Neural cell (in vitro differentiated cells): ENCODE measurements around the gene ELMO1. TPM values are rescaled to one million over a fixed set of nuclear protein-coding genes. Genes with fewer than 3 reads are reported as not detected.

Experiments
- H2AFZ ChIP-seq: fragments of 200-600, 300-800 bp; sonication (generic), shearing (Covaris generic); 2 replicates; pipeline ENCODE4 v1.6.0; 2014; ENCODE audit warnings: low read depth, mild to moderate bottlenecking, antibody characterized with exemption, low read length, moderate library complexity
- H3F3A ChIP-seq: fragments of 200-600 bp; shearing (Covaris generic); 2 replicates; pipeline ENCODE4 v1.6.1; 2016; ENCODE audit warnings: mild to moderate bottlenecking, moderate library complexity, mixed read lengths, antibody characterized with exemption, low read length; ENCODE audit not compliant: insufficient read depth, poor library complexity, severe bottlenecking
- H3K27ac ChIP-seq: fragments of 200-600, 300-800 bp; sonication (generic), shearing (Covaris generic); 2 replicates; pipeline ENCODE4 v1.5.1; 2014; ENCODE audit warnings: mild to moderate bottlenecking, low read length, moderate library complexity
- H3K27me3 ChIP-seq: fragments of 300-800, 200-600 bp; sonication (generic), shearing (Covaris generic); 2 replicates; pipeline ENCODE4 v1.6.0; 2014; ENCODE audit warnings: mild to moderate bottlenecking, low read depth, low read length, moderate library complexity; ENCODE audit not compliant: insufficient read depth
- H3K36me3 ChIP-seq: fragments of 300-800, 200-600 bp; sonication (generic), shearing (Covaris generic); 2 replicates; pipeline ENCODE4 v1.5.1; 2014; ENCODE audit warnings: mild to moderate bottlenecking, antibody characterized with exemption, low read length, moderate library complexity; ENCODE audit not compliant: insufficient read depth
- H3K4me2 ChIP-seq: fragments of 300-800, 200-600 bp; sonication (generic), shearing (Covaris generic); 2 replicates; pipeline ENCODE4 v1.6.0; 2014; ENCODE audit warnings: mild to moderate bottlenecking, low read length
- H3K4me3 ChIP-seq: fragments of 300-800, 200-600 bp; sonication (generic), shearing (Covaris generic); 2 replicates; pipeline ENCODE4 v1.5.1; 2014; ENCODE audit warnings: mild to moderate bottlenecking, low read length, moderate library complexity
- H3K79me2 ChIP-seq: fragments of 200-600 bp; shearing (Covaris generic); replicated peaks from 2 replicates; pipeline ENCODE4 v1.6.0; 2014; ENCODE audit warnings: mild to moderate bottlenecking, low read length, moderate library complexity; ENCODE audit not compliant: insufficient read depth
- H3K9ac ChIP-seq: fragments of 300-800, 200-600 bp; sonication (generic), shearing (Covaris generic); 2 replicates; pipeline ENCODE4 v1.6.1; 2016; ENCODE audit warnings: mild to moderate bottlenecking, low read length, mixed read lengths
- H3K9me2 ChIP-seq: fragments of 200-600 bp; shearing (Covaris generic); 2 replicates; pipeline ENCODE4 v1.6.1; 2016; ENCODE audit warnings: mild to moderate bottlenecking, low read length, mixed read lengths; ENCODE audit not compliant: insufficient read depth
- H3K9me3 ChIP-seq: fragments of 200-600, 300-800 bp; sonication (generic), shearing (Covaris generic); 2 replicates; pipeline ENCODE4 v1.6.1; 2016; ENCODE audit warnings: mild to moderate bottlenecking, mixed run types, low read length, moderate library complexity, mixed read lengths
- H4K20me1 ChIP-seq: fragments of 200-600 bp; shearing (Covaris generic); 2 replicates; pipeline ENCODE4 v1.6.1; 2016; ENCODE audit warnings: mild to moderate bottlenecking, mixed run types; ENCODE audit not compliant: insufficient read depth
- EP300 ChIP-seq: fragments of 450-650 bp; conservative IDR thresholded peaks from 2 replicates; pipeline ENCODE4 v1.6.1; 2014; ENCODE audit warnings: antibody characterized with exemption, mild to moderate bottlenecking, moderate library complexity; ENCODE audit not compliant: poor library complexity, severe bottlenecking
- EZH2 ChIP-seq: fragments of 200-600, 300-800 bp; shearing (Covaris generic), sonication (generic); IDR thresholded peaks from 2 replicates; pipeline ENCODE4 v1.6.1; 2014; ENCODE audit warnings: antibody characterized with exemption, low read length, borderline replicate concordance, mild to moderate bottlenecking; ENCODE audit not compliant: insufficient read depth, poor library complexity, severe bottlenecking
- MXI1 ChIP-seq: fragments of 450-650 bp; conservative IDR thresholded peaks from 2 replicates; pipeline ENCODE4 v1.6.1; 2014; ENCODE audit warnings: antibody characterized with exemption, mild to moderate bottlenecking; ENCODE audit not compliant: poor library complexity, severe bottlenecking
- POLR2AphosphoS5 ChIP-seq: IDR thresholded peaks from 2 replicates; pipeline ENCODE4 v1.6.1; 2012
- RAD21 ChIP-seq: fragments of 450-650 bp; conservative IDR thresholded peaks from 2 replicates; pipeline ENCODE4 v1.6.1; 2014; ENCODE audit warnings: antibody characterized with exemption, mild to moderate bottlenecking, moderate library complexity
- SMC3 ChIP-seq: fragments of 450-650 bp; conservative IDR thresholded peaks from 2 replicates; pipeline ENCODE4 v1.6.1; 2014; ENCODE audit warnings: antibody characterized with exemption, mild to moderate bottlenecking, moderate library complexity; ENCODE audit not compliant: poor library complexity
- TAF1 ChIP-seq: IDR thresholded peaks from 2 replicates; pipeline ENCODE4 v1.6.1; 2012; ENCODE audit warnings: low read depth
- polyA plus RNA-seq: library from polyadenylated mRNA; depleted of rRNA; stranded (reverse); fragments of >200 nt; gene quantifications from 2 replicates; pipeline ENCODE4 v1.2.3, GENCODE V29; 2014
- TF ChIP-seq, protein P1 (sequence below): IDR thresholded peaks from 2 replicates; pipeline ENCODE4 v1.6.1; 2012; ENCODE audit warnings: borderline replicate concordance
- TF ChIP-seq, protein P2 (sequence below): fragments of 450-650 bp; IDR thresholded peaks from 2 replicates; pipeline ENCODE4 v1.5.1; 2014; ENCODE audit warnings: antibody characterized with exemption, mild to moderate bottlenecking, moderate library complexity; ENCODE audit not compliant: poor library complexity, severe bottlenecking

Gene ELMO1
- polyA plus RNA-seq, 1 donor from 2014 or later, result 12.2 TPM

GRCh38 chr7:36852931-36853330 lies 595.7 kb downstream of the ELMO1 start:
- H3K79me2 ChIP-seq, result no peaks in the 10 kb centered on the region
- H3K9ac ChIP-seq, result no peak overlapping the region
- no peaks in the 10 kb centered on the region for H3K27me3 ChIP-seq
- no peak overlapping the region for H3K27ac ChIP-seq
- no peaks in the 10 kb centered on the region for H3K9me2 ChIP-seq
- no peak overlapping the region for H3K4me2 ChIP-seq
- no peak overlapping the region for H3K4me3 ChIP-seq
- peaks cover 2% of the 10 kb centered on the region for H3K9me3 ChIP-seq
- no peaks in the 10 kb centered on the region for H4K20me1 ChIP-seq
- no peak overlapping the region for H2AFZ ChIP-seq
- H3K36me3 ChIP-seq, result no peaks in the 10 kb centered on the region
- no peaks in the 10 kb centered on the region for H3F3A ChIP-seq
- TF ChIP-seq POLR2AphosphoS5 (no peak), EZH2 (no peak)
- TF ChIP-seq, protein P1, sequence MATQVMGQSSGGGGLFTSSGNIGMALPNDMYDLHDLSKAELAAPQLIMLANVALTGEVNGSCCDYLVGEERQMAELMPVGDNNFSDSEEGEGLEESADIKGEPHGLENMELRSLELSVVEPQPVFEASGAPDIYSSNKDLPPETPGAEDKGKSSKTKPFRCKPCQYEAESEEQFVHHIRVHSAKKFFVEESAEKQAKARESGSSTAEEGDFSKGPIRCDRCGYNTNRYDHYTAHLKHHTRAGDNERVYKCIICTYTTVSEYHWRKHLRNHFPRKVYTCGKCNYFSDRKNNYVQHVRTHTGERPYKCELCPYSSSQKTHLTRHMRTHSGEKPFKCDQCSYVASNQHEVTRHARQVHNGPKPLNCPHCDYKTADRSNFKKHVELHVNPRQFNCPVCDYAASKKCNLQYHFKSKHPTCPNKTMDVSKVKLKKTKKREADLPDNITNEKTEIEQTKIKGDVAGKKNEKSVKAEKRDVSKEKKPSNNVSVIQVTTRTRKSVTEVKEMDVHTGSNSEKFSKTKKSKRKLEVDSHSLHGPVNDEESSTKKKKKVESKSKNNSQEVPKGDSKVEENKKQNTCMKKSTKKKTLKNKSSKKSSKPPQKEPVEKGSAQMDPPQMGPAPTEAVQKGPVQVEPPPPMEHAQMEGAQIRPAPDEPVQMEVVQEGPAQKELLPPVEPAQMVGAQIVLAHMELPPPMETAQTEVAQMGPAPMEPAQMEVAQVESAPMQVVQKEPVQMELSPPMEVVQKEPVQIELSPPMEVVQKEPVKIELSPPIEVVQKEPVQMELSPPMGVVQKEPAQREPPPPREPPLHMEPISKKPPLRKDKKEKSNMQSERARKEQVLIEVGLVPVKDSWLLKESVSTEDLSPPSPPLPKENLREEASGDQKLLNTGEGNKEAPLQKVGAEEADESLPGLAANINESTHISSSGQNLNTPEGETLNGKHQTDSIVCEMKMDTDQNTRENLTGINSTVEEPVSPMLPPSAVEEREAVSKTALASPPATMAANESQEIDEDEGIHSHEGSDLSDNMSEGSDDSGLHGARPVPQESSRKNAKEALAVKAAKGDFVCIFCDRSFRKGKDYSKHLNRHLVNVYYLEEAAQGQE, result no peak

DNA sequence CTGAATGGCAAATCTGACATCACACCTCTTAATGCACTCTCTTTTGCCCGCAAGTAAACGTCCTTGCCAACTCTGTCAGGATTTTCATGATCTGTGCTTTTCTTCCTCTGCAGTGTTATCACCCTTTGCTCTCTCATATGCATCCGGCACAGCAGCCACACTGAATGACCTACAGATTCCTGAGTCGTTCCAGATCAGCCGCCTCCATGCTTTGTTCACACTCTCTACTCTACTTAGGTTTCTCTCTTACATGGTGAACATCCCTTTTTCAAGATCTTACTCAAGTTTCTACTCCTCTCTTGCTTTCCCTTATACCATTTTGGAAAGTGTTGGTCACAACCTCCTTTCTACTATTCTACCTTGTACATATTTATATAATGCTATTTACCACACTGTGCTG lies 596.6 kb downstream of the ELMO1 start:
- TF ChIP-seq, protein P2, sequence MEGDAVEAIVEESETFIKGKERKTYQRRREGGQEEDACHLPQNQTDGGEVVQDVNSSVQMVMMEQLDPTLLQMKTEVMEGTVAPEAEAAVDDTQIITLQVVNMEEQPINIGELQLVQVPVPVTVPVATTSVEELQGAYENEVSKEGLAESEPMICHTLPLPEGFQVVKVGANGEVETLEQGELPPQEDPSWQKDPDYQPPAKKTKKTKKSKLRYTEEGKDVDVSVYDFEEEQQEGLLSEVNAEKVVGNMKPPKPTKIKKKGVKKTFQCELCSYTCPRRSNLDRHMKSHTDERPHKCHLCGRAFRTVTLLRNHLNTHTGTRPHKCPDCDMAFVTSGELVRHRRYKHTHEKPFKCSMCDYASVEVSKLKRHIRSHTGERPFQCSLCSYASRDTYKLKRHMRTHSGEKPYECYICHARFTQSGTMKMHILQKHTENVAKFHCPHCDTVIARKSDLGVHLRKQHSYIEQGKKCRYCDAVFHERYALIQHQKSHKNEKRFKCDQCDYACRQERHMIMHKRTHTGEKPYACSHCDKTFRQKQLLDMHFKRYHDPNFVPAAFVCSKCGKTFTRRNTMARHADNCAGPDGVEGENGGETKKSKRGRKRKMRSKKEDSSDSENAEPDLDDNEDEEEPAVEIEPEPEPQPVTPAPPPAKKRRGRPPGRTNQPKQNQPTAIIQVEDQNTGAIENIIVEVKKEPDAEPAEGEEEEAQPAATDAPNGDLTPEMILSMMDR, result no peak
- no peak for TF ChIP-seq TAF1
- TF ChIP-seq SMC3, result no peak
- no peak for TF ChIP-seq EZH2
- TF ChIP-seq, protein P1, result no peak
- no peak for TF ChIP-seq RAD21
- no peak for TF ChIP-seq MXI1
- no peak for TF ChIP-seq POLR2AphosphoS5
- TF ChIP-seq EP300, result no peak
- Histone ChIP-seq H3K36me3 (no peaks in the 10 kb centered on the region), H2AFZ (no peak overlapping the region), H3K27me3 (no peaks in the 10 kb centered on the region), H3F3A (no peaks in the 10 kb centered on the region), H3K9me2 (no peaks in the 10 kb centered on the region), H3K79me2 (no peaks in the 10 kb centered on the region), H3K4me3 (no peak overlapping the region), H3K27ac (no peak overlapping the region), H3K9me3 (peaks cover 5% of the 10 kb centered on the region), H3K4me2 (no peak overlapping the region), H4K20me1 (no peaks in the 10 kb centered on the region), H3K9ac (no peak overlapping the region)
